NCI-H446 treated with DMSO at 0.1 percent for 48 hours (cell line): ENCODE data around the gene SMAD1.

Source experiments
- DNase-seq: peaks from one replicate; lab custom pipeline; 2025; lab: John Stamatoyannopoulos, UW

SMAD1 gene

GRCh38 chr4:145489556-145489955 is 7.9 kb downstream of the SMAD1 start:
- DNase-seq, result no peak

DNA sequence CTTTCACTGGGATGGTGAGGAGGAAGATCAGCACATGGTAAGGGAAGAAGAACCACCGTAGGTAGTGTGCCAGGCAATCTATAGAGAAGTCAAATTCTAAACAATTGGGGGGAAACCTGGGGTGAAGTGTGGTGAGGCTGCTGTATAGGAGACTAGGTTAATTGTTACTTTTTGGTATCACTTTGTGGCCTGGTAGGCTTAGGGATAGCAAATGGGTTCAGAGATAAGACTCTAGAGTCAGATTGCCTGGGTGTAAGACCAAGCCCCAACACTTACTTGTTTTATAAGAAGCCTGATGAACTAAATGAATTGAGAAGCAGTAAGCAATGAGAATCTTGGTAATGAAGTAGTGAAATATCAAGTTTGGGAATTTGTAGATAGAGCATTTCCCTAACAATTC is 8.7 kb downstream of the SMAD1 start:
- DNase-seq, result no peak

DNA sequence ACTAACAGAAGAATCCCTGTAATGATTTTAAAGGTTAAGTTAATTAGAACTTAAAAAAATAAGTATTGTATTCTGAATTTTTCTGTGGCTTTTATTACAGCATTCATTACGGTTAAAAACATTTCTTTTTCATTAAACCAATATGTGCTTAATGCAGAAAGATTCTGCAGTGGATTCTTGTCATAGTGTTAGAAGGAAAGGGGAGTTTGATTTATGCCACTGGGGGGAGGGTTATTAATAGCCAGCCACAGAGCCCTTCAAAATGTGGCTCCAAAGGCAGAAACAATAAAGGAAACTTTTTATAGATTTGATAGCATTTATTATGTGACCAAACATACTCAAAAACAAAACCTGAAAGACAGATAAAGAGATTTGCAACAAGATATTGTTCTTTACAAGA is 9.1 kb downstream of the SMAD1 start:
- DNase-seq, result no peak

DNA sequence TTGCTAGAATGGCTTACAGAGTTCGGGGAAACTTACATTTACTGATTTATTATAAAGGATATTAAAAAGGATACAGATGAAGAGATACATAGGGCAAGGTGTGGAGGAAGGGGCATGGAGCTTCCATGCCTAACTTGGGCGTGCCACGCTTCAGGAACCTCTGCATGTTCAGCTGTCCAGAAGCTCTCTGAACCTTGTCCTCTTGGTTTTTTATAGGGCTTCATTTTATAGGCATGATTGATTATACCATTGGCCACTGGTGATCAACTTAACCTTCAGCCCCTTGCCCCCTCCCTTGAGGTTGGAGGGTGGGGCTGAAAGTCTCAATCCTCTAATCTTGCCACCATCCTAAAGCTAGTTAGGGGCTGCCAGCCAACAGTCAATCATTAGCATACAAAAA is 10.7 kb downstream of the SMAD1 start:
- no peak for DNase-seq

- no peak for DNase-seq
Measured at GRCh38 chr4:145493166-145493565, 11.5 kb downstream of the SMAD1 start.

DNA sequence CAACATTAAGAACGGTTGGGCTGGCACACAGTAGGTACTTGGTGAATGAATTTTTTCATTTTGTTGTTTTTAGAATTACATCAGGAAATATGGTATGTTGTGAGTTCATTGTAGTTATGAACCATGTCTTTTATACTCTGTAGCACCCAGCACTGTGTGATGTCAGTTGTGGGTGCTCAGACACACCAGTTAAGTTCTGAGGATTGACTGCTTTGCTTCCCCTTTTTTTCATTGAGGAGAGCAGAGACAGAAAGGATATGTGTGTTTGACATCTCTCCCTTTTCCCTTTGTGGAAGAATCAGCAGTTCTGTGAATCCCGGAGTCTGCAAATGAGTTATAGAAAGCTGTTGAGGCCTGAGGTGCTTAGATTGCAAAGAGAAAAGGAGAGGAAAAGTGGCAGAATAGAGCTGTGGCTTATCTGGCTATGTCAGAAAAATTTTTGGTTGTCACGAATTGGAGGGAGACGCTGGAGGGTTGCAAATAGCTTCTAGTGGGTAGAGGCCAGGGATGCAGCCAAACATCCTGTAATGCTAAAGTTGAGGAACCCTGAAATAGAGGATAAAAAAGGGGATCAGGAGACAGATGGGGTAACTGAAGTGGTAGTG is 13.1 kb downstream of the SMAD1 start:
- no peak for DNase-seq

DNA sequence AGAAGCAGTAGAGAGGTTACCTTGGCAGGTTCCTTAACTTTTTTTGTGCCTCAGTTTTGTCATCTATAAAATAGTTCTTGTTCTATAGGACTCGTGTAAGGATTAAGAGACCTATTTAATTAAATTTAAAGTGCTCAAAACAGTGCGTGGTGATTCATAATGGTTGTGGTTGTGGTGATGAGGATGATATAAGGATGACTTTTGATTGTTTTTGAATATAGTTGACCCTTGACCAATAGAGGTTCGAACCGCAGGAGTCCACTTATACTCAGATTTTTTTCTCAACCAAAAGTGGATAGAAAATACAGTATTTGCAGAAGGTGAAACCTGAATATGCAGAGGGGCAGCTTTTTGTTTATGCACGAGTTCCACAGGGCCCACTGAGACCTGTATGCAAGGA is 14.6 kb downstream of the SMAD1 start:
- DNase-seq, result no peak

- DNase-seq, result no peak
Measured at GRCh38 chr4:145497199-145498149, 15.8 kb downstream of the SMAD1 start.

DNA sequence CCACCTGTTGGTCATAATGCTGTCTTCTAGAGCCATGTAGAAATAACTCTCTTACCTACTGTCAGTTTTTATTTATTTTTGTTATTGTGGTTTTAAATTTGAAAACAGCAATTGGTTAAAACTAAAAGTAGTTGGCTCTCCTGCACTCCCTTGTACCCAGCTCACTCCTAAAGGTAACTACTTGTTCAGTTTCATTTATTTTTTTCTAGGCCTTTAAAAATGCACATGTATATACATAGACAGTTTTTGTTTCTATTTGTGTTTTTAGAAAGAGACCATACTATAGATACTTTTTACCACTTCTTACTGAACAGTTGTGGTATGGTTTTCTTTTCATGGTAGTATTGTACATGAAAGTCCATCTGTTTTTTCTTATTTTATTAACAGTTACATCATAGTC is 16.8 kb downstream of the SMAD1 start:
- no peak for DNase-seq

DNA sequence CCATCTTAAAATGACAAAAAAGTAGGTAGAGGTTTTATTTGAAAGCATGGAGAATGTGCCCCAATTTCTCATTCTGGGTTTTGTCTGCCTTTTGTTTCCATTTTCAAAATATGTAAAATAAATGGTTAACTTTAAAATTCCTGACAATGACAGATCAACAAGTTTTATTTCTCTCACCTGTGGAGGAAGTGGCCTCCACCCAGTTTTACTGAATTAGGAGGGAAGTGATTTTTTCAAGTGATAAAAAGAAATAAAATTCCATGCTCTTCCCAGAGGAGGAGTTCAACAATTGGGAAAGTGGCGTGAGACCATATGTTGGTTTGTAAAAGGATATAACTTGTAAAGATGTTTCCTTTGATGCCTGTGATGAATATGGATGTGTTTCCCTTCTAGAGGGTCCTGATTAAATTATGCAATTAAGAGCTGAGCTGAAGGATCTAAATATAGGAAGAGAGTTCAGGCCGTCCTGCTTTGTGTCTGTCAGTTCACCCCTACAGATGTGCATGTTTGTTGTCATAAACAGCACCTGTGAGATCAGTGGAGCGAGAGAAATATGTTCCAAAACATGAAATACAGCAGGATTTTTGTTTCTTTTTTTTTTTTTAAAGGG is 19.5 kb downstream of the SMAD1 start:
- DNase-seq, result no peak

- DNase-seq, result no peak
Measured at GRCh38 chr4:145502809-145503208, 21.2 kb downstream of the SMAD1 start.

- no peak for DNase-seq
Measured at GRCh38 chr4:145503486-145504072, 21.9 kb downstream of the SMAD1 start.

DNA sequence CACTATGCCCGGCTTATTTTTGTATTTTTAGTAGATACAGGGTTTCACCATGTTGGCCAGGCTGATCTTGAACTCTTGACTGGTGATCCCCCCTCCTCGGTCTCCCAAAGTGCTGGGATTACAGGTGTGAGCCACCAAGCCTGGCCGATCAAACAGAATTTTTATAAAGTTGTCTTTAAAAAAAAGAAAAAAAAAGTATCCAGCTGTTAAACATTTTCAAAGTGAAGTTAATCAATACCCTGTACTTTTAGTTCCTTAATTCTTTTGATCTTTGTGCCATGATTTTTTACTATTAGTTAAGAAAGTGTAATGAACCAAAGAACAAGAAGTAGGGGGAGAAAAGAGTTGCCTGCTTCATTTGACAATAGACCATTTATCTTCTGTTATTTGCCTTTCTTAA is 24.3 kb downstream of the SMAD1 start:
- no peak for DNase-seq

DNA sequence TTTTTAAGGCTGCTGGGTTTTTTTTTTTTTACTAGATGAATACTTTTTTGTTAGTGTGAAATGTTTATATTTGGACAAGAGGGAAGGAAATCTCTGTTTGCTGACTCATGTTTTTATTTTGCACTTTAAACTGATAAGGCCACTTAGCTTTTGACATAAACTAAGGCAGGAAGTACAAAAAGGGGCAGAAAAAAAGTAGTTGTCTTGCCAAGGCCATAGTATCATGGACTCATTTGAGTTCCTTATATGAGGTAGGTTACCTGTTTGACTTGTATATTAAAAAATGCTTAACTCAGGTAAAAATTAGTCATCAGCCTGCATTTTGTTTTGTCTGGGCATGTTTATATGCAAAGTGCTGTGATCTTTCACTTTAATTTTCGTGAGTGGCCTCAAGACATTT is 26.0 kb downstream of the SMAD1 start:
- no peak for DNase-seq

GRCh38 chr4:145511913-145512522 is 30.4 kb downstream of the SMAD1 start:
- DNase-seq, result no peak

GRCh38 chr4:145513020-145513621 is 31.5 kb downstream of the SMAD1 start:
- no peak for DNase-seq

GRCh38 chr4:145520172-145520571 is 38.5 kb downstream of the SMAD1 start:
- DNase-seq, result no peak

- DNase-seq, result no peak
Measured at GRCh38 chr4:145521282-145521681, 39.6 kb downstream of the SMAD1 start.

DNA sequence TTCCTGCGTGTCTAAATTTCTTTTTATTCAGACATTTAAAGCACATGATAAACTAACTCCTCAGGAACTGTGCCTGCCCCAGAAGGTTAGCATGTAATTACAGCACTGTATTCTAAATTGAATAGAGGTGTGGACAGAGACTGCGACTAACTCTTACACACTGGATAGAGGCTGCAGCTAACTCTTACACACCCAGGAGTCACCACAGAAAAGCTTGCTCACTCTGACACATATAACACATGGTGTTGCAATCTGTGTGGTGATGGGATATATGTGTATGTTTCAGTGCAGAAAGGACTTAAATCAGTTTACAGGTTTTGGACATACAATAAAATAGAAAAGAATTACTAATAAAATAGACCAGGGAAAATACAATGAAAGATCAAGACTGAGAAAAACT is 41.5 kb downstream of the SMAD1 start:
- no peak for DNase-seq

DNA sequence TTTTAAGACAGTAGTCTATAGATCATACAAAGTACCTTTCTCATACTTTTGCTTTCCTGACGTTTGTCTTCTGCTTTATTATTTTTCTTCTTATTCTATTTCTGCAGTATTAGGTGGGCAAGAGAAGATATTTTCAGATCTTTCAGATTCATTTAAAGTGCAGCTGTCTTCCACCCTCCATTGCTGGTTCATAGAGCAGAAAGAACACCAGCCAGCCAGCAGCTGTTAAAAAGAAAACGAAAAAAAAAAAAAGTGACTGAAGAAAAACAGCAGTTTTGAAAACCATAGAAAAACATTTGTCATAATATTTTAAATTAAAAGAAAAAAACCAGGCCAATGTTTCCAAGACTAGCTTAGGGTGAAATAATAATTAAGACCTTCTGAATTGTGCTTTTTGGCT is 42.9 kb downstream of the SMAD1 start:
- DNase-seq, result no peak

DNA sequence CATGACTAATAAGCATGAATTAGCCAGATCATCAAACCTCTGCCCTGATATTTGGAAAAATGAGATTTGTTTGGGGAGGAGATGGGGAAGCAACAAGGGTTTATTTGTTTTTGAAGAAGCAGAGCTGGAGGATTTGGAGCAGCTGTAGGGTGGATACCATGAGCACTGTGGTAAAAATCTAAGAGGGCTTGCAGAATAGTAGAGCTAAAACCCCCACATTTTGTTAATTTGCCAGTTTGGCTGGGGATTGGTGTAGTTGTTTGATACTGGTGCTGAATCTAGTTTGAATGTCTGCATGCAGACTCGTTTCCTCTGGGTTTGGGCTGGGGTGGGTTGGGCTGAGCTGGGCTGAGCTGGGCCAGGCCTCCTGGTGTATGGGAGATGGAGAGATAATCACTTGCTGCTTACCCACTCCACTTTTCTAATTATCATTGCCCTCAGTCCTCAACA is 43.7 kb downstream of the SMAD1 start:
- DNase-seq, result no peak

- DNase-seq, result no peak
Measured at GRCh38 chr4:145527773-145528172, 46.1 kb downstream of the SMAD1 start.
